ENCODE data around the gene EHBP1L1.

DNA sequence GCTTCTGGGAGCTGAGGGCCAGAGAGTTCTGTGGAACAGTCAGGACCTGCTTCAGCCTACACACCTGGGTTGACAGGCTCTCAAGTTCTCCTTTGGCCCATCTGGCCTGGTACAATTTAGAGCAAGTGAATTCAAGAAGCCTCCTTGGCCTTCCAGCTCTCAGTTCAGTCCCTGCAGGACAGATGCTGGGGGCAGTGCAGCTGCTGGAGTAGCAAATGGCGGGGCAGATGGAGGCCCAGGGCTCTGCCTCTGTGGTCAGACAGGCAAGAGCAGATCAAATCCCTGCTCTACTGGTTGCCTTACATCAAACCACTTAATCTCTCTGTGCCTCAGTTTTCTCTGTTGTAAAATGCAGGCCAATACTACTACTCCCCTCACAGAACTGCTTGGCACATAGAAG lies 28.4 kb downstream of the EHBP1L1 start:
- TF ChIP-seq, protein P1, sequence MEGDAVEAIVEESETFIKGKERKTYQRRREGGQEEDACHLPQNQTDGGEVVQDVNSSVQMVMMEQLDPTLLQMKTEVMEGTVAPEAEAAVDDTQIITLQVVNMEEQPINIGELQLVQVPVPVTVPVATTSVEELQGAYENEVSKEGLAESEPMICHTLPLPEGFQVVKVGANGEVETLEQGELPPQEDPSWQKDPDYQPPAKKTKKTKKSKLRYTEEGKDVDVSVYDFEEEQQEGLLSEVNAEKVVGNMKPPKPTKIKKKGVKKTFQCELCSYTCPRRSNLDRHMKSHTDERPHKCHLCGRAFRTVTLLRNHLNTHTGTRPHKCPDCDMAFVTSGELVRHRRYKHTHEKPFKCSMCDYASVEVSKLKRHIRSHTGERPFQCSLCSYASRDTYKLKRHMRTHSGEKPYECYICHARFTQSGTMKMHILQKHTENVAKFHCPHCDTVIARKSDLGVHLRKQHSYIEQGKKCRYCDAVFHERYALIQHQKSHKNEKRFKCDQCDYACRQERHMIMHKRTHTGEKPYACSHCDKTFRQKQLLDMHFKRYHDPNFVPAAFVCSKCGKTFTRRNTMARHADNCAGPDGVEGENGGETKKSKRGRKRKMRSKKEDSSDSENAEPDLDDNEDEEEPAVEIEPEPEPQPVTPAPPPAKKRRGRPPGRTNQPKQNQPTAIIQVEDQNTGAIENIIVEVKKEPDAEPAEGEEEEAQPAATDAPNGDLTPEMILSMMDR (conservative IDR thresholded peaks at IDR 0.05; ENCODE audit: low read depth, low read length) = no peak
- TF ChIP-seq EZH2 (IDR thresholded peaks at IDR 0.05; ENCODE audit: low read length, unreplicated experiment) = no peak
